GM10266 (cell line): Measurements from ENCODE around the gene TMTC2.

Experiments used
- DNase-seq: peaks from one replicate; pipeline ENCODE4 v3.0.0; 2012; ENCODE audit errors: extremely low spot score
- CTCF ChIP-seq: IDR thresholded peaks from 2 replicates; pipeline ENCODE4 v1.5.1; 2012; ENCODE audit warnings: mild to moderate bottlenecking, low read depth; ENCODE audit not compliant: control insufficient read depth, insufficient read depth; ENCODE audit errors: missing control alignments

TMTC2 gene

GRCh38 chr12:82972624-82973023 lies 285.9 kb downstream of the TMTC2 start:
- no peak for TF ChIP-seq CTCF
- no peak for DNase-seq

GRCh38 chr12:82973592-82973991 lies 286.9 kb downstream of the TMTC2 start:
- TF ChIP-seq CTCF = no peak
- DNase-seq = no peak

GRCh38 chr12:82981150-82981549 lies 294.4 kb downstream of the TMTC2 start:
- no peak for TF ChIP-seq CTCF
- no peak for DNase-seq

GRCh38 chr12:82994117-82994516 lies 307.4 kb downstream of the TMTC2 start:
- no peak for TF ChIP-seq CTCF
- DNase-seq = no peak

- DNase-seq = no peak
- no peak for TF ChIP-seq CTCF
Measured at GRCh38 chr12:82996168-82996812, 309.6 kb downstream of the TMTC2 start.

- no peak for TF ChIP-seq CTCF
- DNase-seq = no peak
Measured at GRCh38 chr12:82998509-82998908, 311.8 kb downstream of the TMTC2 start.

- DNase-seq = no peak
- no peak for TF ChIP-seq CTCF
Measured at GRCh38 chr12:83003026-83003425, 316.3 kb downstream of the TMTC2 start.
